ENCODE data around the gene IGDCC3. TPM values are rescaled to one million over a fixed set of nuclear protein-coding genes. Genes with fewer than 3 reads are reported as not detected.

The IGDCC3 gene
- total RNA-seq, 1 experiment from 2014 or later = not detected

- no peak for DNase-seq (ENCODE audit: extremely low read depth, low read depth)
Measured at GRCh38 chr15:65330934-65331645, 46.7 kb downstream of the IGDCC3 start.

- no peak for DNase-seq (ENCODE audit: extremely low read depth, low read depth)
Measured at GRCh38 chr15:65329984-65330735, 47.6 kb downstream of the IGDCC3 start.

- no peak for DNase-seq (ENCODE audit: extremely low read depth, low read depth)
Measured at GRCh38 chr15:65329288-65329983, 48.4 kb downstream of the IGDCC3 start.

- DNase-seq (ENCODE audit: extremely low read depth, low read depth) = no peak
Measured at GRCh38 chr15:65328506-65329287, 49.1 kb downstream of the IGDCC3 start.

- no peak for DNase-seq (ENCODE audit: extremely low read depth, low read depth)
Measured at GRCh38 chr15:65327651-65328393, 50.0 kb downstream of the IGDCC3 start.

GRCh38 chr15:65326818-65327217 lies 51.0 kb downstream of the IGDCC3 start:
- no peak for DNase-seq (ENCODE audit: extremely low read depth, low read depth)

- DNase-seq (ENCODE audit: extremely low read depth, low read depth) = no peak
Measured at GRCh38 chr15:65326117-65326526, 51.7 kb downstream of the IGDCC3 start.

- DNase-seq (ENCODE audit: extremely low read depth, low read depth) = no peak
Measured at GRCh38 chr15:65323071-65323511, 54.7 kb downstream of the IGDCC3 start.

- DNase-seq (ENCODE audit: extremely low read depth, low read depth) = peak; percentile 77
Measured at GRCh38 chr15:65318870-65319356, 58.9 kb downstream of the IGDCC3 start.

- no peak for DNase-seq (ENCODE audit: extremely low read depth, low read depth)
Measured at GRCh38 chr15:65312400-65312916, 65.3 kb downstream of the IGDCC3 start.

GRCh38 chr15:65311760-65312159 lies 66.0 kb downstream of the IGDCC3 start:
- no peak for DNase-seq (ENCODE audit: extremely low read depth, low read depth)

GRCh38 chr15:65310431-65311137 lies 67.2 kb downstream of the IGDCC3 start:
- no peak for DNase-seq (ENCODE audit: extremely low read depth, low read depth)

- DNase-seq (ENCODE audit: extremely low read depth, low read depth) = no peak
Measured at GRCh38 chr15:65309882-65310418, 67.9 kb downstream of the IGDCC3 start.

- no peak for DNase-seq (ENCODE audit: extremely low read depth, low read depth)
Measured at GRCh38 chr15:65307978-65308377, 69.8 kb downstream of the IGDCC3 start.

GRCh38 chr15:65306551-65306950 lies 71.3 kb downstream of the IGDCC3 start:
- no peak for DNase-seq (ENCODE audit: extremely low read depth, low read depth)

- no peak for DNase-seq (ENCODE audit: extremely low read depth, low read depth)
Measured at GRCh38 chr15:65305776-65306175, 72.0 kb downstream of the IGDCC3 start.

GRCh38 chr15:65305150-65305758 lies 72.5 kb downstream of the IGDCC3 start:
- DNase-seq (ENCODE audit: extremely low read depth, low read depth) = no peak

Data from NCI-H460 (cell line).